Neutrophil (primary cell): ENCODE data around the gene OLIG3.

ENCODE experiments used
- H3K27ac ChIP-seq: fragments of 200-600 bp; sonication (generic); 2 replicates; pipeline ENCODE4 v1.5.1; 2016; ENCODE audit warnings: mild to moderate bottlenecking, moderate library complexity
- H3K27me3 ChIP-seq: fragments of 200-600 bp; sonication (generic); 2 replicates; pipeline ENCODE4 v1.6.0; 2016; ENCODE audit warnings: mild to moderate bottlenecking
- H3K36me3 ChIP-seq: fragments of 200-600 bp; sonication (generic); 2 replicates; pipeline ENCODE4 v1.5.1; 2017
- H3K4me1 ChIP-seq, 2 experiments: fragments of 200-600 bp in 1 of 2; sonication (generic) in 1 of 2; 1 replicate in 1 of 2; 2 replicates in 1 of 2; pipeline versions ENCODE4 v1.5.1 to v1.6.1; 2013 to 2016; ENCODE audit warnings: low read depth in 1 of 2, low read length in 1 of 2, mild to moderate bottlenecking in 1 of 2, moderate library complexity in 1 of 2; ENCODE audit not compliant: control insufficient read depth in 1 of 2, insufficient read depth in 1 of 2
- H3K4me3 ChIP-seq, 2 experiments: fragments of 200-600 bp in 1 of 2; sonication (generic) in 1 of 2; 1 replicate in 1 of 2; 2 replicates in 1 of 2; pipeline ENCODE4 v1.5.1; 2013 to 2016; ENCODE audit warnings: low read depth in 1 of 2, low read length in 1 of 2, mild to moderate bottlenecking in 1 of 2, moderate library complexity in 1 of 2
- H3K9me3 ChIP-seq: fragments of 200-600 bp; sonication (generic); 2 replicates; pipeline ENCODE4 v1.5.1; 2016
- TF ChIP-seq, protein P1 (sequence below): fragments of 200-600 bp; sonication (generic); IDR thresholded peaks from 2 replicates; pipeline ENCODE4 v1.5.1; 2016; ENCODE audit warnings: antibody characterized with exemption

The OLIG3 gene

DNA sequence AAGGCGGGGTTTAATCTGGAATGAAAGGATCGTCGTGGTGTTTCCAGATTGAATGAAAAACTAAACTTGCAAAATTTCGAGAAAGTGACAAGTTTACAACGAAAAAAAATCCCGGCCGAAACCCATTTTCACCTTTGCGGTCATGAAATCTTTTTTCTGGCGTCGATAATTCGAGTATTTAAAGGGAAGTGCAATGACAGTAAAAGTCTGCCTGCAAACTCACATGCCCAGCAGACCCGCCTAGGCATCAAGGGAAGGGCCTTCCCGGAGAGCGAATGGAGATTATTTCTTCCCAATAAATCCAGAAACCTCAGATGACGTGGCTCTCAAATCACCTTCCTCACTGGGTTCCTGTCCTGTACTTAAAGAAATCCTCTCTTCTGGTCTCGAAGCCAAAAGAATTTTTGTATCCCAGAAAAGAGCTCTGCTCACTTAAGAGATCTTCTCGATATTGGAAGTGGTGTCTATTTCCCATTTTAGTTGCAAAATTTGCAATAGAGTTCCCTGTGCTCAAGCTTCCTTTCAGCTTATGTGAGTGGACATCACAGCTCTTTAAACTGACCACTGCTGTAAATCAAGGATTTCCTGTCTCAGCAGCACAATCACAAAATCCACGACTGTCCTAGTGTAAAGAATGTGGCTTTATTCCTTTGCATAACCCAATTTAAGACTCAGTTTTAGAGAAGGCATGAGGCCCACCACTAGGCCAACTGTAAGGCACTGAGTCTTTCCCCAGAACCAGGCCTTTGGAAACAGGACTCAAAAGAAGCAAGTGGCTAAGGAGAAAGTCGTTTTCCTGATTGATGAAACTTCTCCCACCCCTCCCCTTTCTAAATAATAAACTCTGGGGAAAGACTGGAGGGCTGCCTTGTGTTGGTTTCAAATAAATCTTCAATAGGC lies 3.9 kb downstream of the OLIG3 start:
- no peaks in the 10 kb centered on the region for H3K4me1 ChIP-seq
- no peak overlapping the region for H3K27ac ChIP-seq
- H3K9me3 ChIP-seq, result no peaks in the 10 kb centered on the region
- peaks cover 100% of the 10 kb centered on the region for H3K27me3 ChIP-seq
- no peak overlapping the region for H3K4me3 ChIP-seq
- TF ChIP-seq, protein P1, sequence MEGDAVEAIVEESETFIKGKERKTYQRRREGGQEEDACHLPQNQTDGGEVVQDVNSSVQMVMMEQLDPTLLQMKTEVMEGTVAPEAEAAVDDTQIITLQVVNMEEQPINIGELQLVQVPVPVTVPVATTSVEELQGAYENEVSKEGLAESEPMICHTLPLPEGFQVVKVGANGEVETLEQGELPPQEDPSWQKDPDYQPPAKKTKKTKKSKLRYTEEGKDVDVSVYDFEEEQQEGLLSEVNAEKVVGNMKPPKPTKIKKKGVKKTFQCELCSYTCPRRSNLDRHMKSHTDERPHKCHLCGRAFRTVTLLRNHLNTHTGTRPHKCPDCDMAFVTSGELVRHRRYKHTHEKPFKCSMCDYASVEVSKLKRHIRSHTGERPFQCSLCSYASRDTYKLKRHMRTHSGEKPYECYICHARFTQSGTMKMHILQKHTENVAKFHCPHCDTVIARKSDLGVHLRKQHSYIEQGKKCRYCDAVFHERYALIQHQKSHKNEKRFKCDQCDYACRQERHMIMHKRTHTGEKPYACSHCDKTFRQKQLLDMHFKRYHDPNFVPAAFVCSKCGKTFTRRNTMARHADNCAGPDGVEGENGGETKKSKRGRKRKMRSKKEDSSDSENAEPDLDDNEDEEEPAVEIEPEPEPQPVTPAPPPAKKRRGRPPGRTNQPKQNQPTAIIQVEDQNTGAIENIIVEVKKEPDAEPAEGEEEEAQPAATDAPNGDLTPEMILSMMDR, result no peak
- H3K36me3 ChIP-seq, result no peaks in the 10 kb centered on the region

DNA sequence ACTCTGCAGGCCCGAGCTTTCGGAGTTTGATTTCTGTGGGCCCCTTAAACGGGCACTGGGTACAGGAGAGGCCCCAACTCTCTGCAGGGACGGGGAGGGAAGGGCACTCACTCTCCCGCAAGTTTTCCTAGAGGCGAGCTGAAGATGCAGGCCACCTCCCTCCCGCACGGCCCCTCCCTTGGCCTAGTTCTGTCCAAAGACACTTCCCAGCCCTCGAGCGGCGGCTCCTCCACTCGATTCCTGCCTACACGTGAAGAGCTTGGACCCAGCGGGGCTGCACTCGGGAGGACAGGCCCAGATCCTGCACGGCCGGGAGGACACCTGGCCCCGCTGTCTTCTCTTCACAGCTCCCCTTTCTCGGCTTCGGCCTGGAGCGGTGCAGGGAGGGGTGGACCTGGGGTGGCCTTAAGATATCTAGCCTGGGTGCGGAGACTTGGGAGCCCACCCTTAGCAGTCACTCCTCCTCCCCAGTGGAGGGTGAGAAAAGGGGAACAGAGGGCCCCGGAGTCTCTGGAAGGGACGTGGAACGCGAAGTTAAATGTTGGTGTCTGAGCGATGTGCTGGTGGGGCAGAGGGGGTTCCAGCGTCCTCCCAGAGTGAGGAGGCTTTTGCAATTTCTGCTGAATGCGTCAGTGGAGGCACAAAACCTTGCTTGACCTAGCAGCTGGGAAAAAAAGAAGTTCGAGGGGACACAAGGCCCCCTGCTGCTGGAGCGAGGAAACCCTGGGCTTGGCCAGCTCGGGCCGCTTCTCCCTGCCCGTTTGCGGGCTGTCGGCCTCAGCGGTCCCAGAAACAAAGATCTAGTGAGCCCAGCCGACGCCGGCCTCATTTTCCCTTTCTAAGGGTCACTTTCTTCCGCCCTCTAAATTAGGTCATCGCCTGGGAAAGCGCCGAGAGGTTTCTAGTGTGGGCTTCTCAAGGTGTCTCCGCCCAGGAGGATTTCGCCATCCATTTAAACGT lies 4.9 kb downstream of the OLIG3 start:
- TF ChIP-seq, protein P1, result no peak
- H3K36me3 ChIP-seq, result no peaks in the 10 kb centered on the region

DNA sequence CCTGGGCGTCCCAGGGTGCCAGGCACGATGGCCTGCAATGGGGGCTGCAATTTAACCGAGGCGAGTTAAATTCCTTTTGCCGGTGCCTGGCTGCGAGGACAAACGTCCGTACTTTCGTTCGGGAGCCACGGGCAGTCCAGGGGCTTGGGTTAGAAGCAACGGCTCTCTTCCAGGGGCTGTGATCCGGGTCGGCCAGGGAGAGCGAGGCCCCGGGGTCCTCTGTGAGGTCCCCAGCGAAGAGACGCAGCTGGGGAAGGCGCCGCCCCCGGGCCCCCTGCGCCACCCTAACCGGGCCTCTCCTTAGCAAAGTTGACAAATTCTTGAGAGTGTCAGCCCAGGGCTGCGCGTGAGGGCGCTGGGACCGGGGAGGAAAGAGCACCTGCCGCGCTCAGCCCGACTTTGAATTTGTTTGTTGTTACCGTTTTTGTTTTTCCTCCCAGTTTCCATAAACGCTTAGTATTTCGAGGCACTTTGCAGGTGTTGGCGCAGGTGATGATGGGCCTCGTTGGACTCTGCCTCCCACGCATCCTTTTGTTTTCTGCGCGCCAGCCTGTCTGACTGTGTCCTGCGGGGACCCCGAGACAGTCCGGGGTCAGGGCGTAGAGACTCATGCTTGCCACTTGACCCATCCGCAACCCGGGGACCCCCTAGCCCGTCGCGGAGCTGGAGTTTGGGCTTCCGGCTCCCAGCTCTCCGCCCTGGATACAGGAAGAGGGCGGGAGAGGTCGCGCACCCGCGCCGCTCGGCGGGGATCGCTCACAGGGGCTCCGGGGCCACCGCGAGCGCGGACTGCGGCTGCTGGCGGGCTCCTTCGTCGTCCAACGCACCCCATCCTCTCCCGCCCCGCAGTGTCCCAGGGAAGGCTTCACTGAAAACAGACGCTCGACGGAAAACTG lies 5.8 kb downstream of the OLIG3 start:
- Histone ChIP-seq H3K4me1 (no peaks in the 10 kb centered on the region), H3K4me3 (no peak overlapping the region), H3K27ac (no peak overlapping the region), H3K36me3 (no peaks in the 10 kb centered on the region), H3K27me3 (peaks cover 100% of the 10 kb centered on the region), H3K9me3 (no peaks in the 10 kb centered on the region)
- TF ChIP-seq, protein P1, result no peak

More for the DNA sequence above, 4.9 kb downstream of the OLIG3 start:
- peaks cover 100% of the 10 kb centered on the region for H3K27me3 ChIP-seq
- no peaks in the 10 kb centered on the region for H3K9me3 ChIP-seq
- no peaks in the 10 kb centered on the region for H3K4me1 ChIP-seq
- H3K27ac ChIP-seq, result no peak overlapping the region
- H3K4me3 ChIP-seq, result no peak overlapping the region

DNA sequence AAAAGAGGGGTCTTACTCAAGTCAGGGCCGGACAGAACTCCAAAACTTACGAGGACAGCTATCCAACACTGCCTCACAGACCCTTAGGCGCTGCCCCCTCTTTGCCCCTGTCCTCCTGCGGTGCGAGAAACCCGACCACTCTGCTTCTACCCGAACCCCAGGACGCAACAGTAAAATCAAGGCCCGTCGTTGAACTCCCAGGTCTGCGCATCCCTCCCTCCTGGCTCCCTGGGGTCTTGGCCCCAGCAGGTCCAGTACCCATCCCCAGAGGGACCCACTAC lies 6.4 kb downstream of the OLIG3 start:
- Histone ChIP-seq H3K4me3 (no peak overlapping the region), H3K9me3 (no peaks in the 10 kb centered on the region), H3K4me1 (no peaks in the 10 kb centered on the region), H3K27ac (no peak overlapping the region), H3K27me3 (peaks cover 100% of the 10 kb centered on the region), H3K36me3 (no peaks in the 10 kb centered on the region)
- TF ChIP-seq, protein P1, result no peak

DNA sequence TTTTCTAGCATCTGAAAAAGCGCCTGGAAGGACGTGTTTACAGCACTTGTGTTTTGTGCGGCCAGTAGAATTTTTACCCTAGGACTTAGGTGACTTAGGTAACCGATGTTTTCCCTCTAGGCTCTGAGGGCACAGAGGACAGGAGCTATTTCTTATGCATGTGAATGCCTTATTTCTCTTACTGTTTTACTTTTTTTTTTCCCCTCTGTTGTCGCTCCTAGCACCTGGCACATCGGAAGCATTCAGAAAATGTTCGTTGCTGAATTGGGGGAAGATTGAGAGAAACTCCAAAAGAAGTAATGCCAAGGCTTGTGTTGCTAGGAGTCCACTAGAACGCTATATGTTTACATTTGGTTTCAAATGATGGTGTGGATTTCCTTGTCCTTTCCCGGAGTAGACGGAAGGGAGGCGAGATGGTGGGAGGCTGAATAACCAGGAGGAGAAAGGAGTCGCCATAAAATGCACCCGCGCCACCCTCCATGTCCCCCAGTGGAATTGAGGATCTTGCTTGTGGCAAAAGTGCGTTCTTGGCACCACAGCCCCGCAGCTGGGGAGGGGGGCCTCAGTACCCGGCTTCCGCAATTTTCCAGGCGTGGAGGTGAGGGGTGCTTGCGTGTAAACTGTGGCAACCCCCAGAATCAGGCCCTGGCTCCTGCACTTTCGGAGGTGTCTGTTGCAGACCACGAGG lies 6.9 kb downstream of the OLIG3 start:
- H3K4me3 ChIP-seq, result no peak overlapping the region
- TF ChIP-seq, protein P1, result no peak
- H3K27me3 ChIP-seq, result peaks cover 100% of the 10 kb centered on the region
- no peaks in the 10 kb centered on the region for H3K4me1 ChIP-seq
- no peaks in the 10 kb centered on the region for H3K36me3 ChIP-seq
- H3K27ac ChIP-seq, result no peak overlapping the region
- no peaks in the 10 kb centered on the region for H3K9me3 ChIP-seq
